Dermis blood vessel endothelial cell (primary cell): ENCODE results near the gene OLIG2. TPM values are rescaled to one million over a fixed set of nuclear protein-coding genes. Genes with fewer than 3 reads are reported as not detected.

Experiments
- DNase-seq: peaks from one replicate; pipeline ENCODE4 v3.0.0; 2010
- total RNA-seq: library from RNA; depleted of rRNA; stranded (reverse); fragments of >200 nt; gene quantifications from 2 replicates; pipeline ENCODE4 v1.2.3, GENCODE V29; 2014

OLIG2 gene
- total RNA-seq, 1 donor from 2014 or later = not detected

DNA sequence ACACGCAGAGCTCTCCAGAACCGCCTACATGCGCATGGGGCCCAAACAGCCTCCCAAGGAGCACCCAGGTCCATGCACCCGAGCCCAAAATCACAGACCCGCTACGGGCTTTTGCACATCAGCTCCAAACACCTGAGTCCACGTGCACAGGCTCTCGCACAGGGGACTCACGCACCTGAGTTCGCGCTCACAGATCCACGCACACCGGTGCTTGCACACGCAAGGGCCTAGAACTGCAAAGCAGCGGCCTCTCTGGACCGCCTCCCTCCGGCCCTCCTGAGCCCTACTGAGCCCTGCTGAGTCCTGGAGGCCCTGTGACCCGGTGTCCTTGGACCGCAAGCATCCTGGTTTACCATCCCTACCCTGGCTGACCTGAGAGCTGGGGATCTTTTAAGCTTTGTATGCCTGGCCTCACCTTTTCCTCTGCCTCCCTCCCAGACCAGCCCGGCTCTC is 8.3 kb downstream of the OLIG2 start:
- no peak for DNase-seq

DNA sequence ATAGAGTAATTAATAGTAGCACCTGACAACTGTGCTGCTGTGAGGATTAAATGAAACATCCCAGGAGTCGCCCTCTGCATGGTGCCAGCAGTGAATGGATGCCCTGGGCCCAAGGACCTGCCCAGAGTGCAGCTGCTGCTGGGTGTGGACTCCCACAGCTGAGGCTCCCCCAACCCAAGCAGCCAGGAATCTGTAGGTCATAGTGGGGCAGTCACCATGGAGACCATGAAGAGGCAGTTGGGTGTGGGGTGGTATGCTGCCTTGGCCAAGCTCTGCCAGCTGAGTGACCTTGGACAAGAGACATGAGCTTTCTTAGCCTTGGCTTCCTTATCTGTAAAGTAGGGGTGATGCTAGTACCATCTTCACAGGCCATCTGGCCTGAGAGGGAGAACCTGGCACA is 9.4 kb downstream of the OLIG2 start:
- DNase-seq = no peak

DNA sequence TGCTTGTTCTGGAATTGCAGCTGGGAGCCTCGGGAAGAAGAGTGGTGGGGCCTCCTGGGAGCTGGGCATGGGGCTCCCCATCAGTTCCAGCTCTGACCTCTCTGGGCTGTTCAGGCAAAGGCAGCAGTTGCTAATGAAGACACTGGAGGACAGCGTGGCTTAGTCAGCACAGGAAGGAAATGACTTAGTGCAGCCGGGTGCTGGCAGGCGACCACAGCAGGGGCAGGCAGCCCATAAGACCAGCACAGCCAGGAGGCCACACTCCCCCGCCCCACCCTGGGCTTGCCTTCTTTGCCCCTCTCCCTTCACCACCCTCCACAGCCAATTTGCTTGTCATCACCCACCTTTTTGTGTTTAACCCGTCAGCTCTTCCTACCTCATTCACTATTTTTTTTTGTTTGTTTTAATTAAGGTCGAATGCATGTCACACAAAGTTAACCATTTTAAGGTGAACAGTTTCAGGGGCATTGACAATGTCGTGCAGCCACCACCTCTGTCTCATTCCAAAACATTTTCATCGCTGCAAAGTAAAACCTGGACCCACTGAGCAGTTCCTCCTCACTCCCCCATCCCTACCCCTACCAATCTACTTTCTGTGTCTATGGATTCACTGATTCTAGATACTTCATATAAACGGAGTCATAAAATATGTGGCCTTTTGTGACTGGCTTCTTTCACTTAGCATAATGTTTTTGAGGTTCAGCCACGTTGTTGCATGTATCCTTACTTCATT is 10.9 kb downstream of the OLIG2 start:
- DNase-seq = peak; percentile 85

DNA sequence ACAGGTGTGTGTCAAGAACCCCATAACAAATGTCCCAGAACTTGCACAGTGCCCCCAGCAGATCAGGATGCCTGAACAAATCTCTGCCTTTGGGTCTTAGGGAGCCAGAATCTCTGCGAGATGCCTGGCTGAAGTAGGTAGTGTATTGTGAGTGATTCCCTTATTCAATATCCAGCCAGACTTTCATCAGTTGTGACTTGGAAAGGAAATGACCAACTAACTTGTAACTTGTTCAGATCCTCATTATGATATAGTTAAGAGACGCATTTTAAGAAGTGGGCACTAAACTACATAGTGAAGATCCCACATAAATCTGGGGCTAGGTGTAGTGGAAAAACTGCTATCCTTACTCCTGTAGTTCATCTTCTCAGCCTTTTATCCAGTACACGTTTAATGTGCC is 11.8 kb downstream of the OLIG2 start:
- DNase-seq = no peak

DNA sequence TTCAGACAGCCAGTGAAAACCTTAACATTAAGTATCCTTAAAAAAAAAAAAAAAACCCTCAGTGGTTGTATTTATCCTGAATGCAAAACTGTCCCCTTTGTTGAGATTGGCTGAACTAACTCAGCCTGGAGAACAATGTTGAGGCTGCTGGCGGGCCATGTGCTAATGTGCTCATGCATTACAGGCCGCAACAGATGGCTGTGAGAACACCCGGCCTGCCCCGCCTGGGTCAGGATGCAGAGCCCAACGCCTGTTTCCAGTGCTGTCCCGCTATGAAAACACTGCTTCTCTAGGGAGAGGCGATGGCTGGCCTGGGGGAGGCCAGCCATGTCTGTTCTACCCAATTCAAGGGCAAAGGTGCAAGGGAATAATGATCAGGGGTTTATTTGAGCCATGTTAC is 13.8 kb downstream of the OLIG2 start:
- DNase-seq = no peak

DNA sequence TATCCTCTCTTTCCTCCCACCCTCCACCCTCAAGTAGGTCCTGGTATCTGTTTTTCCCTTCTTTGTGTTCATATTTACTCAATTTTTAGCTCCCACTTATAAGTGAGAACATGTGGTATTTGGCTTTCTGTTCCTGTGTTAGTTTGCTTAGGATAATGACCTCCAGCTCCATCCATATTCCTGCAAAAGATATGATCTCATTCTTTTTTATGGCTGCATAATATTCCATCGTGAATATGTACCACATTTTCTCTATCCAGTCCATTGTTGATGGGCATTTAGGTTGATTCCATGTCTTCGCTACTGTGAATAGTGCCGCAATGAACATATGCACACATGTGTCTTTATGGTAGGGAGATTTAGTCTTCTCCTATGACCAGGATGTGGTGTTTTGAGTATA is 14.5 kb downstream of the OLIG2 start:
- DNase-seq = no peak

DNA sequence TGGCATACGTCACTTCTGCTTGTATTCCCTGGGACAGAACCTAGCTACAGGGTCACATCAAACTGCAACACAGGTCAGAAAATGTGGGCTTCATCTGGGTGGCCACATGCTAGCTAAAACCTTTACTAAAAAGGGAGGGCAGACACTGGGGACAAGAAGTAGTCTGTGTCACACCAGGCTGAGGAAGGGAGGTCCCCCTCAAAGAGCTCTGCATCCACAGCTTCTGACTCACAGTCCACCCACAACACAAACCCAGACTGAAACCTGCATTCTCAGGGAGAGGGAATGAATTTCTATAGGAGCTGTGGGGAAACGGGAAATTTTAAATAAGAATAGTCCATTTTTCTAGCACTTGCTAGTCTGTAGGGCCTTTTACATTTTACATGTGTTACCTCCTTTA is 16.2 kb downstream of the OLIG2 start:
- no peak for DNase-seq

DNA sequence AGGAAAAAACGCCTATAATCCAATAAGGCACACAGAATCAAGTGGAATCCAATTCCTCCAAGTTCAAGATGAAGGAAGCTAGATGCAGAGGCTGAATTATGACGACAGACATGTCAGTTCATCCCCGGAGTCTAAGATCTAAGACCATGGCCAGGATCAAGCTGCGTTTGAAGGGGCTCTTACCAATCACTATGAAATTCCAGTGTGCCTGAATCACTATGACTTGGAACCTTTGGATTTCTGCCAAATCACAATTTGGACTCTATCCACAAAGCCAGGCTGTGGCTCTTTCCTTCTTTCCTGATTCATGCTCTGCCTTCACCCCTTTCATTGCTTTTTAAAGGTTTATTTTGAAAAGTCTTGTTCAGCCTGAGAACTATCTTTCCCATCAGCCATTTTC is 17.1 kb downstream of the OLIG2 start:
- peak; percentile 75 for DNase-seq

DNA sequence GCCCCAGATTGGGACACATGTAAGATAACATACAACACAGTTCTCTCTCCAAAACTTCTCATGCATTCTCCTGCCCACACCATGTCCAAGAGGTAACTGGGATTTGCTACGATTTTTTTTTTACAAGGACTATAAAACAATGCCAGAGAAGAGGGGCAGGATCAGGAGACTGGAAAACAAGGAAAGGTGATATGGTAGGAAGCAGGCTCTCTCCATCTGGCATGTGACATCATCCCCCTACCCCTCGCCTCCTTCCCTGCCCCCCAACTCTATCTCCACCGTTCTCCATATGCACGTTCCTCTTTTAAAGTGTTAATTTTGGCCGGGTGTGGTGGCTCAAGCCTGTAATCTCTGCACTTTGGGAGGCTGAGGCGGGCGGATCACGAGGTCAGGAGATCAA is 20.7 kb downstream of the OLIG2 start:
- DNase-seq = no peak

DNA sequence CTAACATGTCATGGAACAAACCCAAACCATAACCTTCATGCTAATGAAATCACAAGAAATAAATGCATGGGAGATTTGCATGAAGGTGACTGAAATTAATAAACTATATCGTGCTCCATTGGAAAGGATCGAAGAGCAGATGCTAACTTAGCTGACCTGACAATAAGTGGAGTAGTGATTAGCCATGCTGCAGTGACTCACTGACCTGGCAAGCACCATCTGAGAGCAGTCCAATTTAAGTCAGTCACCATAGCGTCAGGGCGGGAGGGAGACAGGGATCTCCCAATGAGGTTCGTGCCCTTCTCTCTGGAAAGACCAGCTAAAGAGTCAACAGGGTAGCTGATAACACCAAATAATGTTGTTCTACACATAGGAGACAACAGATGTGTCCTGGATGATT is 21.5 kb downstream of the OLIG2 start:
- no peak for DNase-seq

DNA sequence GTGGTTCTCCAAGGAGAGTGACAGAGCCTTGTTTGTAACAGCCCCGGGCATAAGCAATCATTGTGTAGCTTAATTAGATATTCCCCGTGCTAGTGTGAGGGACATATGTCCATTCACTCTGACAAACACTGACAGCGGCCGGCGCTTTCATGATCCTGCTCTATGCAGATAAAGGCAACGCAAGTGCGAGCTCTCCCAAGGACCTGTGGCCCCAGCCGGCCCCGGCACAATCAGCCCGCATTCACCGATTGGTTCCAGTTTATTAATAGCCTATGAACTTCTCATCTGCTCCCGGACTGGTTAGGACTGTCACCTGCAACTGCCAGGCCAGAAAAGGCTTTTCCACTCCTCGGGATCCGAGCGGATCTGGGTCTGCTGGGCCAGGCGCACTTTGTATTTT is 26.2 kb downstream of the OLIG2 start:
- DNase-seq = no peak

DNA sequence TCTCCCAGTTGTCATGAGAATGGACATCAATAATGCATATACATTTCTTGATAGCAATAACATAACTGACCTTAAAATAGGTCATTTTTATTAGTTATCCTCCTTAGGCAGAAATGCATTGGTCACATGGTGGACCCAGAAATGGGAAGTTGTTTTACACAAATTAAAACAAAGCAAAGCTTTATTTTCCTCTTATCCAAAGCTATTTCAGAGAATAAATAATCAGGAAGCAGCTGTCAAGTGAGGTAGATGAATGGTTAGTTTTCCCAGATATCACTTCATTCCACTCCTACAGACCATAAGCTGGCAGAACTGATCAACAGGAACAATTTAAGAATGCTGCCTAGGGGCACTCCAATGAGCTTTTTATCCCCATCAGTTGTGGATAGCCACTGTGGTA is 28.2 kb downstream of the OLIG2 start:
- no peak for DNase-seq

DNA sequence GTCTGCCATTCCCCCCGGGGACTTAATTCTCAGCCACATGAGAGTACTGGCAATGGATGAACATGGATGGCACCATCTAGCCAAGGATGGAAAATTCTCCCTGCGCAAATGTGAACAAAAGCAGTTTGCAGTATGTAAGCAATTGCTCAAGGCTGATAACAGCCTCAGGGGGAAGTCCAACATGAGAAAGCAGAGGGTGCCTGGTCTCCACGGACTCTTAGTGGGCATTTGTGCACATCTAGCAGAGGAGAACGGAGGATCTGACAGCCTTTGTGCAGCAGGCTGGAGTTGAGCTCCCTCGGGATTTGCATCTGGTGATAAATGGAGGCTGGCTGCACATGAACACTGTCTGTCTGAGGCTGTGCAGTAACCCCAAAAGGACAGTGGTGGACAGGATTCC is 30.3 kb downstream of the OLIG2 start:
- no peak for DNase-seq

DNA sequence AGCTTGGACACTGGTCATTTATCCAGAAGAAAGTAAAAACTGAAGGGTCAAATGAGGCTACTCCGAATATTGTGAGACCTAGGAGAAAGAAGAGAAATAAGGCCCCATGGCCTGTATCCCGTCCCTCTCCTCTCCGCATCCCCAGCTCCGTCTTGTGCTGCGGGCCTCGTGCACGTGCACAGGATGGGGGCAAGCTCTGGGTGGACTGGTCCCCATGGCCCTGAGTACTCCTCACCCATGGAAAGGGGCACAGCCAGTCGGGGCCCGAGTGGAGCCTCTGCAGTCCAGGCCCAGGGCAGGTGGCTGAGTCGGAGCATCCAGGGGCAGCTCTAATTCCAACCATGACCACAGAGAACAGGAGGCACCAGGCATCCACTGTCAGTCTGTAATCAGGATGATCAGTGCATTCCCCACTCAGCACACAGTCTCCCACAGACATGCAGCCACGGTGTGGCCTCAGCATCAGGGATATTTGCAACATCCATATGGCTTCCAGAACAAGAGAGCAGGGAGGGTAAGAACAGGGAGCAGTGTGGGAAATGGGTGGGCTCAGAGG is 31.7 kb downstream of the OLIG2 start:
- no peak for DNase-seq

DNA sequence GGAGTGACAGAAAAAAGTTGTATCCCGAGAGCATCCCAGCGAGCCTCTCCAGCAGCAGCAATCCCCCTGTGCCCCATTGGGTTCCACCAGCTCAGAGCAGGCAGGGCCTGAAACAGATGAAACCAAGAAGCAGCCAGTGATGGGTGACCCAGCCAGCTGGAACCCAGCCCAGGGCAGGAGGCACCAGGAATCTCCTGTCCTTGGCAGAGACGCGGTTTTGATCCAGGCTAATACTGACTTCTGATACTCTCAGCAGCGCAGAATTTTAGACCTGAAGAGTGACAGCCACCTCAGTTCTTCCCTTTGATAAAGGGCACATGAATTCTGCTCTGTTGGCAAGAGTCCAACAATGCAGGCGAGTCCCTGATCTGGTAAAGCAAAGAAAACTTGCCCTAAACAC is 32.8 kb downstream of the OLIG2 start:
- no peak for DNase-seq

DNA sequence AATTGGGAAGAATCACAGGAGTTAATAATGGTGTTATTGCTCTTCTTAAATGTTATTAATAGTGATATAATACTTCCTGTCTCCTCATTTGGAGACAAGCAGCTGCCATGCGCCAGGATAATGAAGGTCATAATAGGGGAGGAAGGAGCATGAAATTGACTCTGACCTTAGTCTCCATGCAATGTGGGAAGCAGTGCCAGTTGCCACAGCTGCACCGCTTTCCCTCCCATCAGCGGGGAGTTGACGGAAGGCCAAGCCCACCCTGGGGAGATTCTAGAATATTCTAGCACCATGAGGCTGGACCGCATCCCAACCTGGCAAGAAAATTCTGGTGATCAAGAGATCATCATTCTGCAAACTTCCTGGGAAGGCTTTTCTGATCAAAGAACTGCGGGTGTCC is 33.2 kb downstream of the OLIG2 start:
- no peak for DNase-seq

DNA sequence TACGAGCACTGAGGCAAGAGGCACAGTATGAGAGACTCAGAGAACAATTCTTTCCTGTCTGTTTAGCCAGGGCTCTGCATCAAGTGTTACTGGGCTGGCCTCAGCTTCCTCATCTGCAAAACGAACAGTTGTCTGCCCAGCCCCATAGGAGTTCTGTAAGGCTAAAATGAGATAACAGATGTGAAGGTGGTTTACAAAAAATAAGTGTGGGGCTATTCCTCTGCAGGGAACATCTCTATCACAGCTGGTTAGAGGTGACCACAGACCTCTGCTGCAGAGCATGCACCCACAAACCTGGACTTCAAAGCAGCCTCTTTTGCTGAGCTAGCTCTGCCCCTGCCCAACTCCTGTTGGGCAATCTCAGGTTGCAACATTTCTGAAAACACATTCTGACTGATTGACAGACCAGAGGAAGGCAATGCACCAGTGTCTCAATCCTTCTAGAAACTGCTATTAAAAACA is 33.7 kb downstream of the OLIG2 start:
- no peak for DNase-seq

DNA sequence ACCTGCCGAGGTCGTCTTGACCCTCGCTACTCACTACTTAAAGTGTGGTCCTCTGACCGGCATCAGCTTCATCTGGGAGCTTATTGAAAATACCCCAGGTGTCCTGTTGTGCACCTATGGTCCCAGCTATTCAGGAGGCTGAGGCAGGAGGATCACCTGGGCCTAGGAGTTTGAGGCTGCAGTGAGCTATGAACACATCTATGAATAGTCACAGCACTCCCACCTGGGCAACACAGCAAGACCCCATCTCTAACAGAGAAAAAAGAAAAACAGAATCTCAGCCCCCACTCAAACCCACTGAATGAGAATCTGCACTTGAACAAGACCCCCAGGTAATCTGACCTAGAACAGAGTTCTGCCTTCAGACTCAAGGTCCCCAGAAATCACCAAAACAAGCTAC is 35.5 kb downstream of the OLIG2 start:
- DNase-seq = no peak

DNA sequence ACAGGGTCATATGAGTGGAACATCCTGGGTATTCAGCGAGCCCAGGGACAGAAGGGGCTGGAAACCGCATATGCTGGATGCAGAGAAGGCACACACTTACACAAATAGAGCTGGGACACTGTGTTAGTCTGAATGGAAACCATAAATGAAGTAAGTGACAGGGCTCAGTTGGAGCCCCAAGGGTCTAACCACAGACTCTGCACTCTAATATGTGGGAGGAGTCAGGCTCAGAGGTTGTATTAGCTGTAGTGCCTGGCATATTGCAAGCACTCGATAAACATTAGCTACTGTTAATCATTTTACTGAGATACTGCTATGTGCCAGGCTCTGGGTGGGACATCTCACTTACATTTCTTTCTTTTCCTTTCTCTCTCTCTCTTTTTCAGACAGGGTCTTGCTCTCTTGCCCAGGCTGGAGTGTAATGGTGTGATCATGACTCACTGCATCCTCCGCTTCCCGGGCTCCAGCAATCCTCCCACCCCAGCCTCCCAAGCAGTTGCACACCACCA is 37.7 kb downstream of the OLIG2 start:
- DNase-seq = no peak

DNA sequence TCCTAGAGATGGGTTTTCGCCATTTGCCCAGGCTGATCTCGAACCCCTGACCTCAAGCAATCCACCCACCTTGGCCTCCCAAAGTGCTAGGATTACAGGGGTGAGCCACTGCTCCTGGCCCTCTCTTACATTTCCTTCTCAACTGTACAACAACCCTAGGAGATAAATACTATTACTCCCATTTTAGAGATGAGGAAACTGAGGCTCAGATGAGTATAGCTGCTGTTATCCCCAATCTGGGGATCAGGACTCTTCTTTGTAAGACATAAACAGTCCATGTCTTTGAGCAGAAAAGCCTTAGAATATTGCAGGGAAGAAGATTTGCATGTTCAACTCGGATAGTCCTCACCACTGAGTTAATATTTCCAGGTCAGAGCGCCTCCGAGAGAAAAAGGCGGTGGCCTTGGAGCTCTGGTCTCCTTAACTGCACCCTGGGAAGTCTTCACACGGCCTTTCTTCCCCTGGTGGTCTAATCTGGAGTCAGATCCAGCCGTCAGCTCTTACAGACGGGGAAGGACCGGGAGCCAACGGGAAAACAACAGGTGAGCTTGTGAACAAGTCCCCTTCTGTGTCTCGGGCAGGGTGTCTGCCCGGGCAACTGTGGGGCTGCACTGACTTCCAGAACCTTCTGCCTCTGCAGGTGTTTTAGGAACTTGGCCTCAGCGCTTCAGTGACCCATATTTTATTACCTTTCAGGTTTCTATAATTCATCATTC is 38.3 kb downstream of the OLIG2 start:
- DNase-seq = peak; percentile 6

DNA sequence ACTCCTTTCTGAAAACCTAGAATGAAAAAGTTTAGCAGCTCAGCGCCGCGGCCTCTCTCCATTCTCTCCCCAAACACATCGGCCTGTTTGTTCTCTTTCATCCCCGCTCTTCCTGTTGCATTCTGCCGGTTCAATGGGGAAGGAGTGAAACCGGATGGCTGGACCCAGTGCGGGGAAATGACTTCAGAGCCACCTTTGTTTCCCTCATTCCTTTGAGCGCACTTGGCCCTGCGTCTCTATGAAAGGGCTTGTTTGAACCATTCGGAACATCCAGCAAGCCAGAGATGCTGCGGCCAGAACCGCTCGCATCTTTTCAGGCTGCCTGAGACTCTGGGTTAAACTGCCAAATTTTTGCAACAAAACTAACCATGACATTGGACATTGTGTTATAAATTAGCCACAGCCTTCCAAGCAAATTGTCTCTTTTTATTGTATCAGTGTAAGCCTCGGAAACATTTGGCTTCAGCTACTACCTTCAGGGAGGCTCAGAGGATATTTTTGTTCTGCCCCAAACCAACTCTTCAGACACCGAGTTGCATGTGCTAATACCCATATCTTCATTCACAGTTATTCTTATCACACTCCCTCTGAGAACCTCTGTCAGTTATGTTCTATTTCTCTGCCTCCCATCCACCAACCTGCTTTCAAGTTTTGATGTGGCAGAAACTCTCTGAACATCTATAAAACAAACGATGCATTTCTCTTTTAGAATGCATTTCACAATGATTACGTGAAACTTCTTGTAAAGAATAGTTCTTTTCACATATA is 39.1 kb downstream of the OLIG2 start:
- DNase-seq = peak; percentile 15

DNA sequence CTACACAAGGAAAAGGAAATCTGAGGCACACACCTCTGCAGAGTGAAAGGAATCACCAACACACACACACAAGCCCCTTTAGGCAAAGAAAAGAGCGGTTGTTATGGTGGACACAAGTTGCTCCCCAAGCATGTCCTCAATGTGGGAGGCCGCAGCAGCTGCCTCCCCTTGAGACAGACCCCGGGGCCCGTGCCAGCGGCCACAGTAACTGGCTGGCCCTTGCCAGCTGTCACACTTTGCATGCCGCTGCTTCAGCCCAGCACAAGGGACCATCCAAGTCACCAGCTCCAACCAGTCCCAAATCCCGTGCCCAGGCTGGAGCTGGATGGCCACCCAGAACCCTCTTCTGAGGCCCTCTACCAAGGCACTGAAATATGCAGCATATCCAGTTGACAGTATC is 41.3 kb downstream of the OLIG2 start:
- DNase-seq = no peak

DNA sequence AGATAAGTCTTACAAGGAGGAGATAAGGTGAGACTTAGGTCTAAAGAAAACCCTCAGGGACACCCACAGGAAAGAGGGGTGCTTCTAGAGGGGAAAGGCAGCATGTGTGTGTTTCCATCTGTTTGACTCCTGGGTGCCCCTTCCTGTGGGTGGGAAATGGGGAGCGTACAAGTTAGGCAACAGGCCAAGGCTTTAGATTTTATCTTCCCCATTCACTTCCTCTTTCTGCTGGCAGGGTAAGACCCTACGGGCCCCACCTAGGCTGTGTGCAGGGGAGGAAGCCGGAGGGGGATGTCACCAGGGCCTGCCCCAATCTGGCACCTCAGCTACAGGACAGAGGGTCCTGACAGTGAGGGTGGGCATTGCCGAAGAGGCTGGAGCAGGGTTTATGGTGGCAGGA is 41.7 kb downstream of the OLIG2 start:
- no peak for DNase-seq
